GM13976 (cell line): ENCODE data around the gene NTRK2.

Experiments
- DNase-seq: peaks from one replicate; pipeline ENCODE4 v3.0.0; 2012; ENCODE audit warnings: low spot score
- in situ Hi-C: fragments of 300-500 bp; cut with MboI; formaldehyde crosslinking; loops from one replicate; pipeline ENCODE4 v1.12.0; 2022; ENCODE audit warnings: low sequenced_read_pairs, mixed read lengths, inconsistent platforms; ENCODE audit not compliant: unreplicated experiment
- TF ChIP-seq, protein P1 (sequence below): IDR thresholded peaks from 2 replicates; pipeline ENCODE4 v1.5.1; 2012; ENCODE audit warnings: borderline replicate concordance, mild to moderate bottlenecking; ENCODE audit not compliant: insufficient read depth; ENCODE audit errors: extremely low read depth, missing control alignments, control extremely low read depth

Gene NTRK2

DNA sequence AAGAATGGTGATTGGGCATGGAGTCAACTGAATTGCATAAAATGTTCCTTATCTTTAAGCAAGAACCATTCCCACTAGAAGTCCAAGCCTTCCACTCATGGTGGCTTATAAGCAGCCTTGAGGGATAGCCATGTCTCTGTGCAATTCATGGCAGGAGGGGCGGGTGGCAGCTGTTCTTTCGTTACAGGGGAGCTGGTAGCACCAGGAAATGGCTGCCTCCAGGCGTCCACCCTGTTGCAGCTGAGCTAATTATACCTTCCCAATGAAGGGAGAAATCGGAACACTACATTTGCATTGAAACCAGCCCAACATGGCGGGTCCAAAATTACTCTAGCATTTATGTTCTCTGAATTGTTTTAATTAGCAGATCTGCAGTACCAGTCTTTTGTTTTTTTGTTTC lies 289.8 kb downstream of the NTRK2 start:
- in situ Hi-C loops: loop anchor here (10.0 to 25.0 kb wide), 2 partner anchors 265 to 547 kb away; no protein-coding TSS in a partner anchor
- DNase-seq: no peak
- TF ChIP-seq, protein P1, sequence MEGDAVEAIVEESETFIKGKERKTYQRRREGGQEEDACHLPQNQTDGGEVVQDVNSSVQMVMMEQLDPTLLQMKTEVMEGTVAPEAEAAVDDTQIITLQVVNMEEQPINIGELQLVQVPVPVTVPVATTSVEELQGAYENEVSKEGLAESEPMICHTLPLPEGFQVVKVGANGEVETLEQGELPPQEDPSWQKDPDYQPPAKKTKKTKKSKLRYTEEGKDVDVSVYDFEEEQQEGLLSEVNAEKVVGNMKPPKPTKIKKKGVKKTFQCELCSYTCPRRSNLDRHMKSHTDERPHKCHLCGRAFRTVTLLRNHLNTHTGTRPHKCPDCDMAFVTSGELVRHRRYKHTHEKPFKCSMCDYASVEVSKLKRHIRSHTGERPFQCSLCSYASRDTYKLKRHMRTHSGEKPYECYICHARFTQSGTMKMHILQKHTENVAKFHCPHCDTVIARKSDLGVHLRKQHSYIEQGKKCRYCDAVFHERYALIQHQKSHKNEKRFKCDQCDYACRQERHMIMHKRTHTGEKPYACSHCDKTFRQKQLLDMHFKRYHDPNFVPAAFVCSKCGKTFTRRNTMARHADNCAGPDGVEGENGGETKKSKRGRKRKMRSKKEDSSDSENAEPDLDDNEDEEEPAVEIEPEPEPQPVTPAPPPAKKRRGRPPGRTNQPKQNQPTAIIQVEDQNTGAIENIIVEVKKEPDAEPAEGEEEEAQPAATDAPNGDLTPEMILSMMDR: no peak

DNA sequence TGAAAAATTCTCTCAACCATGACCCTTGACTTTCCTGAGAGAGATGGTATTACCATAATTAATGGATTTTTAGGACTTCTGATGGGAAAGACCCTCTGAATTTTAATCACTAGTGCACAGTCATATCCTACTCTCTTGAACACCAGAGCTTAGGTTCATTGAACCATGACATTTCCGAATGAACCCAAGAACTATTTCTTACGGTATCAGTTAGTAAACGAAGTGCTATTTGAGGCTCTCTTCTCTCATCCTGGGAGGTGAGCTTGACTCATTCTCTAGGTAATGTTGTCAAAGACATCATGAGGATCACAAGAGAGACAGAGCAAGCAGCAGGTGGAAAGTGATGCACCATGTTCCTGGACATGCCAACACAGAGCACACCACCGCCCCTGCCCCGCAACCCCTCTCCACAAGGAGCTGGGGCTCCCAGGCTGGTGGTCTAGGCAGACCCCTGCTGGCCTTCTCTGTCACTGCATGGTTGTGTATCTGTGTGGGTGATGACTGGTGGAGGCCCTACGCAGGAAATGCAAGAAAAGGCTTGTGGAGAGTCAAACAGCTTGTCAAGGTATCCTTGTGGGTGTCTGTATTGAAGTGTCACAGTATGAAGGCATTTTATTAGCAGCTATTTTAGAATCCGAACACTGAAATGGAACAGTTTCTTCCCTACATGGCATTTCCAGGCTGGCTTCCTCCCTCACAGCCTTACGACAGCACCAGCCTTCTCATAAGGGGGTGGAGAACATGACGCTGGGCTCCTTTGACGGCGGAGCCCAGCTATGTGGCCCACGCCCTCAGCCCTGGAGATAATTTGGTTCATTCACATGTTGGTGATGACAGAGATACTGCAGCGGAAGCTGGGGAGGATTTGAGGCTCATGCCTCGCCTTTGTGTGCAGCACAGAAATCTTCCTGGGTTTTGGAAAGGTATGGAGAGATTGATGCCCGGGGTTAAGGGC lies 297.6 kb downstream of the NTRK2 start:
- in situ Hi-C loops: loop anchor here (25.0 kb wide), 1 partner anchor 555 kb away; no protein-coding TSS in a partner anchor
- peak; percentile 23 for DNase-seq

DNA sequence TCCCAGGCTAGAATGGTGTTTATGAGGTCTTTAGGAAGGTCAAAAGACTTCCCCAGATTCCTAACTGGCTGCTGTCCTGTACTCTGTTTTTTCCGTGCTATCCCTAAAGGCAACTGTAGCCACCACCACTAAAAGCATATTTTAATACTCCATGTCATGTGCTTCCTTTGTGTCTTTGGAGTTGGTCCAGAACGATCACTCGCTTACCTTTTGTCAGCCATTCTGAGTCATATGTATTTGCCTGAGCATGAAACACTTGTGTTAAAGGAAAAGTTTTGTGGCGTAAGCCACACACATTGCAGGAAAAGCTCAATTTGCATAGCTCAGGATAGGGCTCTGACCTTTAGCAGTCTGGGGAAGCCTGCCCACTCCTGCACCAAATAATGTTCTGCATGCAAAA lies 299.6 kb downstream of the NTRK2 start:
- in situ Hi-C loops: loop anchor here (25.0 kb wide), 1 partner anchor 557 kb away; no protein-coding TSS in a partner anchor
- DNase-seq: no peak
- TF ChIP-seq, protein P1: no peak

More for the DNA sequence above, 297.6 kb downstream of the NTRK2 start:
- TF ChIP-seq, protein P1: no peak

DNA sequence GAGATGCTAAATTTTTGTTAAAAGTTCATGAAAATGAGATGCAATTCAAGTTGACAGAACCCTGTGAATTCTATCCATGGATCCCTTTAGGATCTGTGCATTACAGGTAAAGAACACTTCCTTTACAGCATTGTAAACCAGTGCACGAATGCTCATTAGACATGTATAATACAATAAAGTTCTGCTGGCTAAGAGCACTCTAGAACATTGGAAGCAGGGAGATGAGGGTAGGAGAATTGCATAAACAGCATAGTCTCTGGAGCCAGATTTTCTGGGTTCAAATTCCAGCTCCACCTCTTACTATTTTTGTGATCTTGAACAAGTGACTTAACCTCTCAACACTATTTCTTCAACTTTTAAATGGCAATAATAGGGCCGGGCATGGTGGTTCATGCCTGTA lies 300.2 kb downstream of the NTRK2 start:
- TF ChIP-seq, protein P1: no peak
- DNase-seq: no peak
- in situ Hi-C loops: loop anchor here (25.0 kb wide), 1 partner anchor 557 kb away; no protein-coding TSS in a partner anchor

DNA sequence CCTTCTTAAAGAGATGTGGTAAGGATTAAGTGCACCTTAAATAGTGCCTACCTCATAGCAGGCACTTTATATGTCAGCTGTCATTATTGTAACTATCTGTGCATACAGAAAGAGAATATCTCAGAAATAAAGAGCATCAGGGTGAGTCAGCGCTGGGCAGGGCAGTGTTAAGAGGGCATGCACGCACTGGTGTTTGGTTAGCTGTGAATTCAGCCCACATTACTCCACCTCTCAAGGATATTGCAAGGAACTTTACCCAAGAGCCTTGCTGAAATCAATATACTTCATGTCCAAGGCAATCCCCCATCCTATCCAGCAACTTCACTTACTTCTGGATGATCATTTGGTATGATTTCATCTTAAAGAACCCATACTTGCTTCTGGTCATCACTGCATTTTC lies 300.9 kb downstream of the NTRK2 start:
- TF ChIP-seq, protein P1: no peak
- no peak for DNase-seq
- in situ Hi-C loops: loop anchor here (25.0 kb wide), 1 partner anchor 558 kb away; no protein-coding TSS in a partner anchor

DNA sequence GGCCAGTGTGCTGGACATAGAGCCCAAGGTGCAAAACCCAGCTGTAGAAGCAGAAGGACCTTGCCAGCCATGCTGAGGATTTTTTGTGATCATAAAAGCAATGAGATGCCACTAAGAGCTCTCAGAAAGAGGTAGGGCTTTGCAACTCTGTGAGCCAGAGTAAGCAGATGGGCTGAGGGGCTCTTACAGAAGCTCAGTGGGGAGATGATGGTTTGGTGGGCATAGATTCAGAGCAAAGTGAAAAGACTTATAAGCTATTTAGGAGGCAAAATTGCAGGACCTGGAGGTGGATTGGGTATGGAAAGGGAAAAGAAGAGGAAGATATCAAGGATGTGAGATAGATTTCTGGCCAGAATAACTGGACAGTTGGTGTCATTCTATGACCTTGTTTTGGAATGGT lies 302.0 kb downstream of the NTRK2 start:
- in situ Hi-C loops: loop anchor here (25.0 kb wide), 1 partner anchor 559 kb away; no protein-coding TSS in a partner anchor
- TF ChIP-seq, protein P1: no peak
- no peak for DNase-seq
